GM12878 (cell line): ENCODE measurements around the gene SAMD9. TPM values are rescaled to one million over a fixed set of nuclear protein-coding genes. Genes with fewer than 3 reads are reported as not detected.

Experiments
- ATAC-seq: fragments of 200-7000 bp; cut with Tn5 transposase; 3 replicates; pipeline ENCODE4 v1.9.1; 2020; ENCODE audit warnings: mild to moderate bottlenecking, moderate library complexity
- BruUV-seq: library from RNA; stranded (reverse); fragments of 400-500 nt; replicated peaks from 2 replicates; lab custom pipeline; 2021; lab: Mats Ljungman, UMichigan
- CTCF ChIA-PET: fragments of 300-600 bp; sonication (Branson Sonifier 250); formaldehyde crosslinking; extraction: SDS; loops from one replicate; lab custom pipeline; 2021; ENCODE audit warnings: inconsistent platforms; lab: Yijun Ruan, JAX
- POLR2A ChIA-PET: fragments of 350-600 bp; formaldehyde crosslinking; extraction: SDS; loops from one replicate; lab custom pipeline; 2021; ENCODE audit warnings: inconsistent platforms; lab: Charles Lee
- RAD21 ChIA-PET: fragments of 300-600 bp; sonication (Branson Sonifier 250); formaldehyde crosslinking; loops from one replicate; lab custom pipeline; 2023; ENCODE audit warnings: antibody characterized with exemption; ENCODE audit not compliant: unreplicated experiment; lab: Charles Lee
- SMC1A ChIA-PET: fragments of 300-600 bp; sonication (Branson Sonifier 250); formaldehyde crosslinking; loops from one replicate; lab custom pipeline; 2023; ENCODE audit not compliant: unreplicated experiment, uncharacterized antibody; lab: Charles Lee
- DNase-seq: peaks from one replicate; pipeline ENCODE4 v3.0.0-alpha.2; 2011; ENCODE audit warnings: low read depth, low spot score
- FAIRE-seq: peaks from 3 replicates; lab custom pipeline; 2011; peaks lifted over from hg19 to GRCh38; lab: Jason Lieb, UNC
- H2AFZ ChIP-seq: 2 replicates; pipeline ENCODE4 v1.6.0; 2011; ENCODE audit warnings: low read depth, low read length, control low read depth; ENCODE audit not compliant: control insufficient read depth
- H3K27ac ChIP-seq: 2 replicates; pipeline ENCODE4 v1.5.1; 2011; ENCODE audit warnings: control low read depth; ENCODE audit not compliant: control insufficient read depth, insufficient read depth
- H3K27me3 ChIP-seq, 2 experiments: replicated peaks in 1 of 2; 2 replicates each; pipeline versions ENCODE4 v1.6.0 to v1.6.1; 2011; ENCODE audit warnings: low read length in 1 of 2; ENCODE audit not compliant: control insufficient read depth in 2 of 2, insufficient read depth in 2 of 2
- H3K36me3 ChIP-seq, 2 experiments: 2 replicates each; pipeline ENCODE4 v1.5.1; 2011; ENCODE audit warnings: low read length in 1 of 2; ENCODE audit not compliant: control insufficient read depth in 2 of 2, insufficient read depth in 2 of 2
- H3K4me1 ChIP-seq: 2 replicates; pipeline ENCODE4 v1.6.1; 2011; ENCODE audit warnings: mild to moderate bottlenecking, low read length, moderate library complexity, mixed read lengths; ENCODE audit not compliant: control insufficient read depth, insufficient read depth
- H3K4me2 ChIP-seq: 2 replicates; pipeline ENCODE4 v1.6.0; 2011; ENCODE audit warnings: control low read depth; ENCODE audit not compliant: control insufficient read depth, insufficient read depth
- H3K4me3 ChIP-seq: fragments of 200-600 bp; sonication (generic); 2 replicates; pipeline ENCODE4 v1.5.1; 2016
- H3K79me2 ChIP-seq: 2 replicates; pipeline ENCODE4 v1.6.0; 2011; ENCODE audit warnings: low read length; ENCODE audit not compliant: control insufficient read depth, insufficient read depth
- H3K9ac ChIP-seq: 2 replicates; pipeline ENCODE4 v1.8.0; 2011; ENCODE audit warnings: low read length, control low read depth, mixed read lengths; ENCODE audit not compliant: control insufficient read depth, insufficient read depth
- H3K9me3 ChIP-seq: replicated peaks from 3 replicates; pipeline ENCODE4 v1.5.1; 2011; ENCODE audit warnings: mild to moderate bottlenecking, low read length; ENCODE audit not compliant: control insufficient read depth, insufficient read depth
- H4K20me1 ChIP-seq: 2 replicates; pipeline ENCODE4 v1.6.0; 2011; ENCODE audit not compliant: control insufficient read depth, insufficient read depth
- CHD2 ChIP-seq: IDR thresholded peaks from 2 replicates; pipeline ENCODE4 v1.6.1; 2011; ENCODE audit warnings: low read depth, low read length, improper control_type of control experiment, borderline replicate concordance
- GATAD2B ChIP-seq: fragments of 450-650 bp; conservative IDR thresholded peaks from 2 replicates; pipeline ENCODE4 v1.6.1; 2017; ENCODE audit warnings: low read depth, mild to moderate bottlenecking, moderate library complexity
- MTA2 ChIP-seq: fragments of 450-650 bp; IDR thresholded peaks from 2 replicates; pipeline ENCODE4 v1.6.1; 2016; ENCODE audit warnings: low read depth, mild to moderate bottlenecking, moderate library complexity
- MYB ChIP-seq: fragments of 150-350 bp; IDR thresholded peaks from 2 replicates; pipeline ENCODE4 v1.6.1; 2014; ENCODE audit warnings: mild to moderate bottlenecking, low read depth, low read length, borderline replicate concordance
- NR2C1 ChIP-seq: fragments of 450-650 bp; IDR thresholded peaks from 2 replicates; pipeline ENCODE4 v1.6.1; 2017; ENCODE audit warnings: antibody characterized with exemption, mild to moderate bottlenecking, moderate library complexity
- POLR2AphosphoS5 ChIP-seq: IDR thresholded peaks from 2 replicates; pipeline ENCODE4 v1.6.1; 2011; ENCODE audit warnings: mild to moderate bottlenecking, low read length, inconsistent platforms
- PRDM15 ChIP-seq: fragments of 450-650 bp; formaldehyde crosslinking; IDR thresholded peaks from 2 replicates; pipeline ENCODE4 v1.4.0; 2020; ENCODE audit warnings: mild to moderate bottlenecking, moderate library complexity
- WGBS: methylation state at CpG from one replicate; pipeline ENCODE4 v1.1.6; 2016; ENCODE audit warnings: low lambda C conversion rate; ENCODE audit not compliant: insufficient replicate concordance, insufficient coverage; ENCODE audit errors: missing lambda C conversion rate; 5-methylcytosine and 5-hydroxymethylcytosine counted together
- in situ Hi-C: fragments of 300-500 bp; cut with MboI; formaldehyde crosslinking; loops from 9 replicates; pipeline ENCODE4 v1.14.3; 2018; ENCODE audit warnings: mixed read lengths
- intact Hi-C: fragments of 100-400 bp; cut with micrococcal nuclease; formaldehyde crosslinking; loops from one replicate; pipeline ENCODE4 v1.14.2; 2022; ENCODE audit not compliant: unreplicated experiment
- polyA plus RNA-seq, 11 experiments: library from polyadenylated mRNA; depleted of rRNA in 4 of 11; unstranded in 6 of 11; stranded (reverse) in 5 of 11; fragments of >200 nt; fragmentation: Nextera tagmentation in 4 of 11; fragmentation: Illumina TruSeq in 1 of 11; extraction: Ambion mirVana in 4 of 11; extraction: Trizol in 1 of 11; gene quantifications; 1 replicate in 1 of 11; 2 replicates in 10 of 11; pipeline versions ENCODE4 v1.2.1 to v1.2.3, GENCODE V29; 2011 to 2016; ENCODE audit warnings: inconsistent platforms in 2 of 11, missing spikeins in 2 of 11, low read depth in 1 of 11
- total RNA-seq, 4 experiments: library from RNA; depleted of rRNA in 3 of 4; stranded (reverse); fragments of >200 nt in 3 of 4; fragmentation: Illumina TruSeq in 1 of 4; extraction: Trizol in 1 of 4; gene quantifications; 2 replicates each; pipeline versions ENCODE4 v1.2.1 to v1.2.3, GENCODE V29; 2013 to 2021
- TF ChIP-seq, protein P1 (sequence below): IDR thresholded peaks from 2 replicates; pipeline ENCODE4 v1.6.1; 2011; ENCODE audit warnings: low read depth, low read length, improper control_type of control experiment, borderline replicate concordance
- TF ChIP-seq, protein P2 (sequence below): fragments of 450-650 bp; IDR thresholded peaks from 2 replicates; pipeline ENCODE4 v1.6.1; 2017; ENCODE audit warnings: mild to moderate bottlenecking, moderate library complexity

SAMD9 gene
- total and polyA plus RNA-seq, 10 of the 15 experiments (the other 5 are each of a cell fraction or from before 2014, with no cell fraction given): 6.4 to 37.1 (median 15.1) TPM

DNA sequence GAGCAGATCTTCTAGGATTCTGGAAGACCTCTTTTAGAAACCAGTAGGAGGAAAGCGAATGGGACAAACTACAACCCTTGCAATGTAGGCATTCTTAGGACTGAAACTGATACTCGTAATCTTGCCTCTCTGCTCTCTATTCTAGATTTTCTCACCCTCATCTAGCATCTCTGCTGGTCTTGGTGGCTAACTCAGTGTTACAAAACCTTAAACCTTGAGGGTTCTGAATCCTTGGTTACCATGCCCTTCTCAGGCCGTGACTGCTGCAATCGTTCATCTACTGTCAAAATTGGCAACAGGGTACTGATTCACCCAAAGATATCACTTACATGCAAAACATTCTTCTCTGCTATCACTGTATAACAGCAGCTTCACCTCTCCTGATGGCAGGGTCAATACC is 55.2 kb downstream of the SAMD9 start:
- BruUV-seq: no TSS peak
- Histone ChIP-seq H3K4me3 (no peak overlapping the region), H2AFZ (no peak overlapping the region), H3K79me2 (no peaks in the 10 kb centered on the region), H3K27ac (no peak overlapping the region), H4K20me1 (no peaks in the 10 kb centered on the region), H3K27me3 (no peaks in the 10 kb centered on the region), H3K9me3 (no peaks in the 10 kb centered on the region), H3K4me2 (no peak overlapping the region), H3K9ac (no peak overlapping the region), H3K4me1 (no peaks in the 10 kb centered on the region), H3K36me3 (no peaks in the 10 kb centered on the region)
- 61% methylated on average over 4 of the region's 4 CpGs for WGBS
- no peak for FAIRE-seq
- RAD21 ChIA-PET: no interaction called here
- DNase-seq: no peak
- CTCF ChIA-PET: no interaction called here
- POLR2A ChIA-PET: no interaction called here
- in situ Hi-C loops (no loop called here), intact Hi-C loops (no loop called here)
- ATAC-seq: peak; percentile 47
- SMC1A ChIA-PET: interaction anchor here (1.1 kb wide), 1 partner anchor 125 kb away, joined by 3 read pairs; no protein-coding TSS in a partner anchor
- TF ChIP-seq MYB (no peak), NR2C1 (no peak)

- Histone ChIP-seq H3K4me2 (no peak overlapping the region), H3K9me3 (no peaks in the 10 kb centered on the region), H3K27ac (no peak overlapping the region), H3K36me3 (no peaks in the 10 kb centered on the region), H3K9ac (no peak overlapping the region), H3K4me1 (no peaks in the 10 kb centered on the region), H3K27me3 (no peaks in the 10 kb centered on the region), H3K4me3 (no peak overlapping the region), H3K79me2 (no peaks in the 10 kb centered on the region), H4K20me1 (no peaks in the 10 kb centered on the region), H2AFZ (no peak overlapping the region)
- SMC1A ChIA-PET: no interaction called here
- in situ Hi-C loops: no loop called here
- CTCF ChIA-PET: no interaction called here
- WGBS: 13% methylated on average over 5 of the region's 5 CpGs
- no TSS peak for BruUV-seq
- ATAC-seq: no peak
- FAIRE-seq: no peak
- no peak for DNase-seq
- POLR2A ChIA-PET: no interaction called here
- intact Hi-C loops: no loop called here
- RAD21 ChIA-PET: no interaction called here
- TF ChIP-seq, protein P1, sequence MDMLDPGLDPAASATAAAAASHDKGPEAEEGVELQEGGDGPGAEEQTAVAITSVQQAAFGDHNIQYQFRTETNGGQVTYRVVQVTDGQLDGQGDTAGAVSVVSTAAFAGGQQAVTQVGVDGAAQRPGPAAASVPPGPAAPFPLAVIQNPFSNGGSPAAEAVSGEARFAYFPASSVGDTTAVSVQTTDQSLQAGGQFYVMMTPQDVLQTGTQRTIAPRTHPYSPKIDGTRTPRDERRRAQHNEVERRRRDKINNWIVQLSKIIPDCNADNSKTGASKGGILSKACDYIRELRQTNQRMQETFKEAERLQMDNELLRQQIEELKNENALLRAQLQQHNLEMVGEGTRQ: no peak
- TF ChIP-seq POLR2AphosphoS5 (no peak), MTA2 (no peak), PRDM15 (CRISPR knock-in tag) (no peak), GATAD2B (no peak), CHD2 (no peak)
- TF ChIP-seq, protein P2, sequence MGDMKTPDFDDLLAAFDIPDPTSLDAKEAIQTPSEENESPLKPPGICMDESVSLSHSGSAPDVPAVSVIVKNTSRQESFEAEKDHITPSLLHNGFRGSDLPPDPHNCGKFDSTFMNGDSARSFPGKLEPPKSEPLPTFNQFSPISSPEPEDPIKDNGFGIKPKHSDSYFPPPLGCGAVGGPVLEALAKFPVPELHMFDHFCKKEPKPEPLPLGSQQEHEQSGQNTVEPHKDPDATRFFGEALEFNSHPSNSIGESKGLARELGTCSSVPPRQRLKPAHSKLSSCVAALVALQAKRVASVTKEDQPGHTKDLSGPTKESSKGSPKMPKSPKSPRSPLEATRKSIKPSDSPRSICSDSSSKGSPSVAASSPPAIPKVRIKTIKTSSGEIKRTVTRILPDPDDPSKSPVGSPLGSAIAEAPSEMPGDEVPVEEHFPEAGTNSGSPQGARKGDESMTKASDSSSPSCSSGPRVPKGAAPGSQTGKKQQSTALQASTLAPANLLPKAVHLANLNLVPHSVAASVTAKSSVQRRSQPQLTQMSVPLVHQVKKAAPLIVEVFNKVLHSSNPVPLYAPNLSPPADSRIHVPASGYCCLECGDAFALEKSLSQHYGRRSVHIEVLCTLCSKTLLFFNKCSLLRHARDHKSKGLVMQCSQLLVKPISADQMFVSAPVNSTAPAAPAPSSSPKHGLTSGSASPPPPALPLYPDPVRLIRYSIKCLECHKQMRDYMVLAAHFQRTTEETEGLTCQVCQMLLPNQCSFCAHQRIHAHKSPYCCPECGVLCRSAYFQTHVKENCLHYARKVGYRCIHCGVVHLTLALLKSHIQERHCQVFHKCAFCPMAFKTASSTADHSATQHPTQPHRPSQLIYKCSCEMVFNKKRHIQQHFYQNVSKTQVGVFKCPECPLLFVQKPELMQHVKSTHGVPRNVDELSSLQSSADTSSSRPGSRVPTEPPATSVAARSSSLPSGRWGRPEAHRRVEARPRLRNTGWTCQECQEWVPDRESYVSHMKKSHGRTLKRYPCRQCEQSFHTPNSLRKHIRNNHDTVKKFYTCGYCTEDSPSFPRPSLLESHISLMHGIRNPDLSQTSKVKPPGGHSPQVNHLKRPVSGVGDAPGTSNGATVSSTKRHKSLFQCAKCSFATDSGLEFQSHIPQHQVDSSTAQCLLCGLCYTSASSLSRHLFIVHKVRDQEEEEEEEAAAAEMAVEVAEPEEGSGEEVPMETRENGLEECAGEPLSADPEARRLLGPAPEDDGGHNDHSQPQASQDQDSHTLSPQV: no peak
Observed at GRCh38 chr7:93060865-93061264, 56.9 kb downstream of the SAMD9 start.
